WI38 (cell line): ENCODE results near the gene SMG7.

Source experiments
- H3K4me3 ChIP-seq: 2 replicates; pipeline ENCODE4 v1.5.1; 2011; ENCODE audit warnings: low read depth, mild to moderate bottlenecking, control low read depth, low read length
- CTCF ChIP-seq: IDR thresholded peaks from 2 replicates; pipeline ENCODE4 v1.5.1; 2012; ENCODE audit warnings: low read depth, mild to moderate bottlenecking, control low read depth, low read length

The SMG7 gene

GRCh38 chr1:183562701-183563100, 90.4 kb downstream of the SMG7 start:
- TF ChIP-seq CTCF: no peak
- no peak overlapping the region for H3K4me3 ChIP-seq

DNA sequence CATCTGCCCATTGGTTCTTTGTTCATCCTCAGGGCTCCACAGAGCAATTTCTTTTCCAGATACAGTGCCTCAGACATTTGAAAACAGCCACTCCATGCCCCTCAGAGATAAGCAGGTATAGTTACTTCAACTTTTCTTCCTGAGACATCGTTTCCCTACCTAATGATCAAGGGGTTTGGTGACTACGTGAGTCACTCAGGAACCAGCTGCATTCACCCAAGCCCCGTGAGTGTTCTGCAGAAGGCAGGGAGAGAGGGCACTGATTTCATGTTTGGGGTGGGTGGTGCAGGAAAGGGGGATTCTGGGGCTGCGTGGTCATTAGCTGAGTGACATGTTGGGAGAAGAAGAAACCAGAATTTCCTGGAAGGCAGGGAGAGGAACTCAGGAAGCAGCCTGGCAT, 93.0 kb downstream of the SMG7 start:
- H3K4me3 ChIP-seq: no peak overlapping the region
- TF ChIP-seq CTCF: no peak

DNA sequence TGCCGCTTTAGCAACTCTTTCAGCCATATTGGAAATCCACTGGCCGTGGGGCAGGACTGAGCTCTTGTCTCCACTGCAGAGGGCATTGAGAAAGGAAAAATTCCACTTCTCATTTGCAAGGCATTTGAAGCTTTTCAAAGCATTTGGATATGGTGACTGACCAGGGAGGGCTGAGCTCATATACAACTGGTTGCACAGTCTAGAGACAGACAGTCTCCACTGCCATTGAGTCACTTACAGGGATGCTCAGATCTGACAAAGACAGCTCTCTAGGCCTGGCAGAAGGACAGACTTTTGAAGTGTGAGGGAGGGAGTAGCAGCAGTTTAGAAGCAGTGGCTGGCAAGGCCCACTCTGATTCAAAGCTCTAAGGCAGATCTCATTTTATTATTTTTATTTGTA, 93.7 kb downstream of the SMG7 start:
- no peak overlapping the region for H3K4me3 ChIP-seq
- no peak for TF ChIP-seq CTCF

- no peak for TF ChIP-seq CTCF
- H3K4me3 ChIP-seq: no peak overlapping the region
Observed at GRCh38 chr1:183567584-183567983, 95.3 kb downstream of the SMG7 start.

GRCh38 chr1:183568176-183569021, 96.1 kb downstream of the SMG7 start:
- no peak for TF ChIP-seq CTCF
- H3K4me3 ChIP-seq: no peak overlapping the region

GRCh38 chr1:183569141-183569540, 96.8 kb downstream of the SMG7 start:
- no peak for TF ChIP-seq CTCF
- no peak overlapping the region for H3K4me3 ChIP-seq

DNA sequence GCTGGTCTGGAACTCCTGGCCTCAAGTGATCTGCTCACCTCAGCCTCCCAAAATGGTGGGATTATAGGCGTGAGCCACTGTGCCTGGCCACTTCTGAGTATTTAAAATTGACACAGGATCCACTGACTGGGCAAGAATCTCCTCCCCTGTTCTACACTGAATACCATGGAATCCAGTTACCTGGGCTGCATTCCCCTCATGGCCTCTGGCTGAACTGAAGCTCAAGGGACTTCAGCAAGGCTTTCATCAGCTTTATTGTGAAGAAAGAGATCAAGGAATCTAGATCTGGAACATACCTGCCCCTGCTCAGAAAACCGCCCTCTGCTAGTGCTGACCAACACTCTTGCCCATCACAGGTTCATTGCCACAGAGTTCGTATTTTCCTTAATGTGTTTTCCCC, 97.5 kb downstream of the SMG7 start:
- no peak overlapping the region for H3K4me3 ChIP-seq
- TF ChIP-seq CTCF: no peak
